ENCODE measurements around the gene CLDN8. TPM values are rescaled to one million over a fixed set of nuclear protein-coding genes. Genes with fewer than 3 reads are reported as not detected.

CLDN8 gene
- total RNA-seq, 3 donors from 2014 or later = 0.16 to 213 (median 39.7) TPM

GRCh38 chr21:30168086-30168485 is 47.8 kb downstream of the CLDN8 start:
- intact Hi-C loops (cut with DNase I; ENCODE audit: low total_unique reads) = no loop called here
- no peak for DNase-seq (ENCODE audit: low spot score in 2 of 2)
- Histone ChIP-seq H3K27ac (no peak overlapping the region), H3K27me3 (no peaks in the 10 kb centered on the region), H3K36me3 (no peaks in the 10 kb centered on the region), H3K4me3 (no peak overlapping the region), H3K9me3 (no peaks in the 10 kb centered on the region), H3K4me1 (no peaks in the 10 kb centered on the region)
- TF ChIP-seq POLR2AphosphoS5 (IDR thresholded peaks at IDR 0.05) (no peak), CTCF (IDR thresholded peaks at IDR 0.05) (no peak), POLR2A (IDR thresholded peaks at IDR 0.05) (no peak)

- Histone ChIP-seq H3K4me3 (no peak within 1 kb of the TSS), H3K9me3 (no peaks in the 10 kb centered on the region), H3K27ac (no peak within 1 kb of the TSS), H3K36me3 (no peaks in the 10 kb centered on the region), H3K27me3 (no peaks in the 10 kb centered on the region), H3K4me1 (no peaks in the 10 kb centered on the region)
- no peak for DNase-seq (ENCODE audit: low spot score in 2 of 2)
- intact Hi-C loops (cut with DNase I; ENCODE audit: low total_unique reads) = no loop called here
- TF ChIP-seq CTCF (IDR thresholded peaks at IDR 0.05) (no peak), POLR2A (IDR thresholded peaks at IDR 0.05) (no peak), POLR2AphosphoS5 (IDR thresholded peaks at IDR 0.05) (no peak)
Measured at GRCh38 chr21:30166705-30167104, 49.2 kb downstream of the CLDN8 start, which contains the start of gene CLDN17. CLDN17 (minus strand) TSS chr21:30166805; CDS start chr21:30166617, 188 bp downstream.

GRCh38 chr21:30166171-30166570 is 49.7 kb downstream of the CLDN8 start:
- H3K4me3 ChIP-seq = no peak overlapping the region
- H3K27me3 ChIP-seq = no peaks in the 10 kb centered on the region
- no peaks in the 10 kb centered on the region for H3K36me3 ChIP-seq
- TF ChIP-seq CTCF (IDR thresholded peaks at IDR 0.05) (no peak), POLR2A (IDR thresholded peaks at IDR 0.05) (no peak), POLR2AphosphoS5 (IDR thresholded peaks at IDR 0.05) (no peak)
- no peak overlapping the region for H3K27ac ChIP-seq
- H3K4me1 ChIP-seq = no peaks in the 10 kb centered on the region
- no peak for DNase-seq (ENCODE audit: low spot score in 2 of 2)
- no peaks in the 10 kb centered on the region for H3K9me3 ChIP-seq
- intact Hi-C loops (cut with DNase I; ENCODE audit: low total_unique reads) = no loop called here

GRCh38 chr21:30164796-30165195 is 51.1 kb downstream of the CLDN8 start:
- no peaks in the 10 kb centered on the region for H3K4me1 ChIP-seq
- H3K4me3 ChIP-seq = no peak overlapping the region
- no peaks in the 10 kb centered on the region for H3K9me3 ChIP-seq
- no peaks in the 10 kb centered on the region for H3K27me3 ChIP-seq
- TF ChIP-seq CTCF (IDR thresholded peaks at IDR 0.05) = no peak
- no peak for TF ChIP-seq POLR2A (IDR thresholded peaks at IDR 0.05)
- no peak for TF ChIP-seq POLR2AphosphoS5 (IDR thresholded peaks at IDR 0.05)
- DNase-seq (ENCODE audit: low spot score in 2 of 2) = no peak
- H3K36me3 ChIP-seq = no peaks in the 10 kb centered on the region
- intact Hi-C loops (cut with DNase I; ENCODE audit: low total_unique reads) = no loop called here
- no peak overlapping the region for H3K27ac ChIP-seq

Other genes with a start within 250 kb of the CLDN8 start
- gene CLDN17, start 49.3 kb downstream of the CLDN8 start, total RNA-seq = not detected
- gene KRTAP24-1, start 66.9 kb upstream of the CLDN8 start, total RNA-seq = not detected
- gene KRTAP25-1, start 73.4 kb upstream of the CLDN8 start, total RNA-seq = not detected
- gene KRTAP26-1, start 104.2 kb upstream of the CLDN8 start, total RNA-seq = not detected
- not detected for gene KRTAP27-1, start 121.6 kb upstream of the CLDN8 start, total RNA-seq
- not detected for gene KRTAP23-1, start 132.5 kb upstream of the CLDN8 start, total RNA-seq
- gene KRTAP13-2, start 156.2 kb upstream of the CLDN8 start, total RNA-seq = not detected
- not detected for gene KRTAP13-1, start 179.9 kb upstream of the CLDN8 start, total RNA-seq
- gene KRTAP13-3, start 209.8 kb upstream of the CLDN8 start, total RNA-seq = not detected
- not detected for gene KRTAP13-4, start 214.1 kb upstream of the CLDN8 start, total RNA-seq
- not detected for gene KRTAP15-1, start 224.2 kb upstream of the CLDN8 start, total RNA-seq

Measured in breast epithelium (tissue), 4 donors.